Islet precursor cell (in vitro differentiated cells): ENCODE measurements around the gene KCTD2.

Experiments used
- DNase-seq: peaks from one replicate; pipeline ENCODE4 v3.0.0-alpha.2; 2018

The KCTD2 gene

GRCh38 chr17:75078284-75079022 is 31.4 kb downstream of the KCTD2 start:
- DNase-seq: peak; percentile 92

DNA sequence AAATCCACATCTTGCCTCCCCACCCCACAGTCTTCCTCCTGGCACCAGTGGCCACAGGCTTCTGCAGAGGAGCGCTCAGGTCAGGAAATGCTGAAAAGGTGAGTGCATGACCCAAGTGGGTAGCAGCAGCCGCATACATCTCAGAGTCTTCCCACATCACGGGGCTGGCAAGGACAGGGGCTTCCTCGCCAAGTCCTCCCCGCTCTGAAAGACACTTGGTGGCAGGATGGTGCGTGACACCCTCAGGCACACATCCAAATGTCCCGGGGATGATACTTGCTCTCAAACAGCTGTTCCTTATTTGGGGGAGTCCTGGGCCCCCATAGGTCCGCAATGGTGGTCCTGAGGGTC is 32.0 kb downstream of the KCTD2 start:
- no peak for DNase-seq

GRCh38 chr17:75081611-75082540 is 34.9 kb downstream of the KCTD2 start:
- DNase-seq: no peak

GRCh38 chr17:75082683-75083082 is 35.7 kb downstream of the KCTD2 start:
- DNase-seq: no peak

DNA sequence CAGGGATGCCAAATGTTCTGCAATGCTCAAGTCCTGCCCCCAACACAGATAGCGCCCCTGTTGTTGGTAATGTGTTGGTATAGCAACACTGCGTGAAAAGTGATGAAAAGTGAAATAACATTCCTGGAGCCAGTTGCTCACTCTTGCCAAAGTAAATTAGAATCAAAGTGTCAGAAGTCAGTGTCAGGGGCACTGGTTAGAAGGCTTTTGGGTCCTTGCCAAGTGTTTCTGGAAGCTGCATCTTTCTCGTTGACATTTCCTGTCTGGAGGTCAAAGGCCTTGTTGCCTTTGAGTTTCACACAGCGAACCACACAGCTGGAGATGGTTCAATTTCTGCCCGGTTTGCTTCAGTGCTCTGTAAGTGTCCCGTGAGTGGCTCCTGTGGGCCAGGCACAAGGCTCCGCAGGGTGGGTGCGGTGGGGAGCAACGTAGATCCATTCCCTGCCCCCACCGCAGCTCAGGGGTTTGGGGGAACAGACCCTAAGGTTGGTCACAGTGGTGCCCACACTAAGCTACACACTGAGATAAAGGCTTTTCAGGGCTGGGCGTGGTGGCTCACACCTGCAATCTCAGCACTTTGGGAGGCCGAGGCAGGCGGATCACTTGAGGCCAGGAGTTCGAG is 37.1 kb downstream of the KCTD2 start:
- DNase-seq: no peak

DNA sequence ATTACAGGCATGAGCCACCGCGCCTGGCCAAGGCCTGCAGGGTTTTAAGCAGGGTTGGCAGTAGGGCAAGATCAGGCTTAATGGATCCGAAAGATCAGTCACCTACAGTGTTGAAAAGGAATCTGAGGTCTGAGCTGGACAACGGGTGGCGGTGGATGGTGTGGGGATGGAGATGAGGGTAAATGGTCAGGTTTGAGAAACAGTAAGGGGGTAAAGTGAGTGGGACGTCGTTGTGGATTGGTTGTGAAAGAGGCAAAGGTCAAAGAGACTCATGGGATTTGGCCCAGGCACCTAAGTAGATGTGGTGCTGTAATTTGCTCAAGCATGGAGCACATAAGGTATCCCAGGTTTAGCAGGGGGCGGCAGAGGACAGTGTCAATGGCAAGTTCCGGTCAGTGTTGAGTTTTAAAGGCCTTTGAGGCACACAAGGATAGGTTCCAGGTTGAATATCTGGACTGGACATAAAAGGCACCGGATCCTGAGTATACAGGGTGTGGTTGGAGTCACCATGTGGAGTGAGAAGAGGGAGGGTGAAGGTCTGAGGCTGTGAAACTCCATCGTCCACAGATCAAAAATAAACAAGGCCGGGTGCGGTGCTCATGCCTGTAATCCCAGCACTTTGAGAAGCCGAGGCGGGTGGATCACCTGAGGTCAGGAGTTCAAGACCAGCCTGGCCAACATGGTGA is 39.6 kb downstream of the KCTD2 start:
- DNase-seq: peak; percentile 60

GRCh38 chr17:75087182-75087557 is 40.1 kb downstream of the KCTD2 start:
- no peak for DNase-seq

- peak; percentile 100 for DNase-seq
Observed at GRCh38 chr17:75087558-75088453, 40.8 kb downstream of the KCTD2 start, which contains the start of gene SLC16A5. Gene SLC16A5 (plus strand): TSS chr17:75087954. CDS start chr17:75093637, 5,683 bp downstream.

- peak; percentile 92 for DNase-seq
Observed at GRCh38 chr17:75088465-75089417, 41.7 kb downstream of the KCTD2 start.

GRCh38 chr17:75090871-75091854 is 44.1 kb downstream of the KCTD2 start:
- peak; percentile 73 for DNase-seq

GRCh38 chr17:75091855-75092327 is 44.9 kb downstream of the KCTD2 start:
- DNase-seq: peak; percentile 61

DNA sequence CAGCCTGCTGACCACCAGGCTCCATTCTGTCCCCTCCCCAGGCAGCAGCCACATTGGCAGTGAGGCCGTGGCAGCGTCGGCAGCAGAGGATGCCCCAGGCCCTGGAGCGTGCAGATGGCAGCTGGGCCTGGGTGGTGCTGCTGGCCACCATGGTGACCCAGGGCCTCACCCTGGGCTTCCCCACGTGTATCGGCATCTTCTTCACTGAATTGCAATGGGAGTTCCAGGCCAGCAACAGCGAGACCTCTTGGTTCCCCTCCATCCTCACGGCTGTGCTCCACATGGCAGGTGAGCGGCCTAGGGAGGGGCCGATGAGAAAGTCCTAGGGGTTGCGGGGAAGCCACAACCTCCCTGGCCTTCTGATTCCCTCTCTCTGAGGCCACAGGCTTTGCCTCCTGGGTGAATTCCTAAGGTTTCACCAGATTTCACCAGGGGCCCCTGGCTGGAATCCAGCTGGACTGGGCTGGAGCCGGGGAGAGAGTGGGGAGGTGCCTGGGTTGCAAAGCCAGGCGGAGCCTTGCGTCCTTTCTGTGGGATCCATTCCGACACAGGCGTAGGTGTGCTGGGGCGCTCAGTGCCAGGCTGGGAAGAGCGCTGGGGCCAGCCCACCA is 46.6 kb downstream of the KCTD2 start:
- DNase-seq: peak; percentile 85

- peak; percentile 61 for DNase-seq
Observed at GRCh38 chr17:75094871-75095399, 47.9 kb downstream of the KCTD2 start.

- peak; percentile 98 for DNase-seq
Observed at GRCh38 chr17:75096082-75096625, 49.1 kb downstream of the KCTD2 start.

GRCh38 chr17:75097865-75098264 is 50.8 kb downstream of the KCTD2 start:
- DNase-seq: no peak

- DNase-seq: no peak
Observed at GRCh38 chr17:75098861-75099260, 51.8 kb downstream of the KCTD2 start.

DNA sequence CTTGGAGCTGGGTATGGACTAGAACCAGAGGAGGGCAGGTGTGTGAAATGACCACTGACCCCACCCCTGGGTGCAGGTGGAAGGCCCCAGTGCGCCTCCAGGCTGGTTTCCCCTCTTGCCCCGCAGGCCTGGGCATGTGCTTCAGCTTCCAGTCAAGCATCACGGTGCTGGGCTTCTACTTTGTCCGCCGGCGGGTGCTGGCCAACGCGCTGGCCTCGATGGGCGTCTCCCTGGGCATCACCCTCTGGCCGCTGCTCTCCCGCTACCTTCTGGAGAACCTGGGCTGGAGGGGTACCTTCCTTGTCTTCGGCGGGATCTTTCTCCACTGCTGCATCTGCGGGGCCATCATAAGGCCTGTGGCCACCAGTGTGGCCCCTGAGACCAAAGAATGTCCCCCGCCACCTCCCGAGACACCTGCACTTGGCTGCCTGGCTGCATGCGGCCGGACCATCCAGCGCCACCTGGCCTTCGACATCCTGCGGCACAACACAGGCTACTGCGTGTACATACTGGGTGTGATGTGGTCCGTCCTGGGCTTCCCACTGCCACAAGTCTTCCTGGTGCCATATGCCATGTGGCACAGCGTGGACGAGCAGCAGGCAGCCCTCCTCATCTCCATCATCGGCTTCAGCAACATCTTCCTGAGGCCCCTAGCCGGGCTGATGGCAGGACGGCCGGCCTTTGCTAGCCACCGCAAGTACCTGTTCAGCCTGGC is 53.0 kb downstream of the KCTD2 start:
- DNase-seq: no peak
